Renal pelvis (tissue), 12 donors: ENCODE results near the gene ICA1L. TPM values are rescaled to one million over a fixed set of nuclear protein-coding genes. Genes with fewer than 3 reads are reported as not detected.
"Not testable (repeated sequence)": the region's sequence is repeated elsewhere in the genome, so short reads cannot be mapped to it uniquely, and the experiment has no call there.

Experiments
- DNase-seq: peaks from one replicate; pipeline ENCODE4 v3.0.0-alpha.2; 2013
- long read RNA-seq, 16 experiments: transcript quantifications; one replicate each; lab custom pipeline, GENCODE V29; 2026
- polyA plus RNA-seq, 3 donors: library from polyadenylated mRNA; unstranded; fragments of 120-200 nt; gene quantifications; one replicate each; pipeline ENCODE4 v1.2.1, GENCODE V29; 2013; ENCODE audit not compliant: insufficient read length in 3 of 3

Gene ICA1L
- 10 to 100 TPM; 10.8 to 21.1 (median 18.3) TPM for polyA plus RNA-seq
- long read RNA-seq, donor 1 = 0 reads
- long read RNA-seq, donor 2 = 0 reads
- long read RNA-seq, donor 3, partial matches to known transcripts = 0 of 1 reads
- long read RNA-seq, donor 3, other reads (novel, unspliced or antisense) = 0 of 1 reads
- long read RNA-seq, donor 4, partial matches to known transcripts = 0 of 1 reads
- long read RNA-seq, donor 4, other reads (novel, unspliced or antisense) = 0 of 1 reads
- long read RNA-seq, donor 5 = 0 reads
- long read RNA-seq, donor 6 = 0 reads
- long read RNA-seq, donor 7, partial matches to known transcripts = 0 of 2 reads
- long read RNA-seq, donor 7, other reads (novel, unspliced or antisense) = 0 of 2 reads
- long read RNA-seq, donor 8 = 0 reads
- long read RNA-seq, donor 9, partial matches to known transcripts = 0 of 1 reads
- long read RNA-seq, donor 9, other reads (novel, unspliced or antisense) = 0 of 1 reads
- long read RNA-seq, donor 10 = 0 reads
- long read RNA-seq, donor 11 = 0 reads
- long read RNA-seq, donor 12, partial matches to known transcripts = 0 of 2 reads
- long read RNA-seq, donor 12, other reads (novel, unspliced or antisense) = 0 of 2 reads
- long read RNA-seq, donor 13 = 0 reads
- long read RNA-seq, donor 14 = 0 reads
- long read RNA-seq, donor 15, partial matches to known transcripts = 0 of 1 reads
- long read RNA-seq, donor 15, other reads (novel, unspliced or antisense) = 0 of 1 reads
- long read RNA-seq, donor 16, partial matches to known transcripts = 0 of 1 reads
- long read RNA-seq, donor 16, other reads (novel, unspliced or antisense) = 0 of 1 reads

GRCh38 chr2:202871300-202872141 is at the start of gene ICA1L:
ICA1L (minus strand) TSS chr2:202871766; CDS start chr2:202829009, 42,757 bp downstream.
- peak; percentile 79 for DNase-seq

GRCh38 chr2:202918860-202919259 is 47.3 kb upstream of the ICA1L start:
- no peak for DNase-seq

- DNase-seq = peak; percentile 2
These were observed 41.0 kb upstream of the ICA1L start for GRCh38 chr2:202912342-202913201.

GRCh38 chr2:202911512-202912341 is 40.2 kb upstream of the ICA1L start, which contains the start of the genes CARF and WDR12:
CARF (plus strand) TSS chr2:202912275; CDS start chr2:202941903, 29,628 bp downstream.
WDR12 (minus strand) TSS chr2:202911673; CDS start chr2:202911476, 197 bp downstream.
- DNase-seq = peak; percentile 96

GRCh38 chr2:202911203-202911511 is 39.6 kb upstream of the ICA1L start:
- no peak for DNase-seq

GRCh38 chr2:202910698-202911097 is 39.1 kb upstream of the ICA1L start:
- DNase-seq = no peak

GRCh38 chr2:202910250-202910649 is 38.7 kb upstream of the ICA1L start:
- not testable (repeated sequence) for DNase-seq

GRCh38 chr2:202909394-202910192 is 38.0 kb upstream of the ICA1L start:
- DNase-seq = no peak

- DNase-seq = no peak
These were observed 36.6 kb upstream of the ICA1L start for GRCh38 chr2:202908186-202908585.

GRCh38 chr2:202905507-202905906 is 33.9 kb upstream of the ICA1L start:
- DNase-seq = not testable (repeated sequence)

- no peak for DNase-seq
These were observed 13.6 kb upstream of the ICA1L start for GRCh38 chr2:202885190-202885589.

- no peak for DNase-seq
These were observed 12.6 kb upstream of the ICA1L start for GRCh38 chr2:202883987-202884675.

GRCh38 chr2:202881570-202881969 is 10.0 kb upstream of the ICA1L start:
- no peak for DNase-seq

- no peak for DNase-seq
These were observed 6.1 kb upstream of the ICA1L start for GRCh38 chr2:202877699-202878098.

- DNase-seq = peak; percentile 78
These were observed 901 bp downstream of the ICA1L start for GRCh38 chr2:202870431-202871299.

GRCh38 chr2:202861987-202862386 is 9.6 kb downstream of the ICA1L start:
- no peak for DNase-seq

- DNase-seq = no peak
These were observed 13.0 kb downstream of the ICA1L start for GRCh38 chr2:202858601-202859000.
